Measurements from ENCODE around the gene MGLL.
A peak's percentile ranks its signal among the peaks of the same experiment; 100 is the strongest.

The MGLL gene

GRCh38 chr3:127774647-127775046 is 47.7 kb downstream of the MGLL start:
- no peak for DNase-seq (ENCODE audit: low spot score)

- DNase-seq (ENCODE audit: low spot score), result no peak
These were observed 48.4 kb downstream of the MGLL start for GRCh38 chr3:127773752-127774395.

GRCh38 chr3:127772827-127773751 is 49.2 kb downstream of the MGLL start:
- DNase-seq (ENCODE audit: low spot score), result no peak

GRCh38 chr3:127772273-127772672 is 50.0 kb downstream of the MGLL start:
- DNase-seq (ENCODE audit: low spot score), result no peak

GRCh38 chr3:127771746-127772145 is 50.6 kb downstream of the MGLL start:
- no peak for DNase-seq (ENCODE audit: low spot score)

GRCh38 chr3:127770671-127771355 is 51.5 kb downstream of the MGLL start:
- no peak for DNase-seq (ENCODE audit: low spot score)

- DNase-seq (ENCODE audit: low spot score), result no peak
These were observed 52.8 kb downstream of the MGLL start for GRCh38 chr3:127769284-127770081.

- peak; percentile 63 for DNase-seq (ENCODE audit: low spot score)
These were observed 53.8 kb downstream of the MGLL start for GRCh38 chr3:127768346-127769008.

GRCh38 chr3:127767126-127767525 is 55.2 kb downstream of the MGLL start:
- DNase-seq (ENCODE audit: low spot score), result peak; percentile 61

- no peak for DNase-seq (ENCODE audit: low spot score)
These were observed 56.6 kb downstream of the MGLL start for GRCh38 chr3:127765735-127766134.

- DNase-seq (ENCODE audit: low spot score), result no peak
These were observed 57.4 kb downstream of the MGLL start for GRCh38 chr3:127764841-127765362.

GRCh38 chr3:127764301-127764700 is 58.0 kb downstream of the MGLL start:
- DNase-seq (ENCODE audit: low spot score), result no peak

GRCh38 chr3:127763816-127764215 is 58.5 kb downstream of the MGLL start:
- DNase-seq (ENCODE audit: low spot score), result no peak

- DNase-seq (ENCODE audit: low spot score), result no peak
These were observed 59.0 kb downstream of the MGLL start for GRCh38 chr3:127763337-127763736.

GRCh38 chr3:127762787-127763105 is 59.6 kb downstream of the MGLL start:
- DNase-seq (ENCODE audit: low spot score), result no peak

GRCh38 chr3:127762077-127762786 is 60.1 kb downstream of the MGLL start:
- no peak for DNase-seq (ENCODE audit: low spot score)

- no peak for DNase-seq (ENCODE audit: low spot score)
These were observed 60.9 kb downstream of the MGLL start for GRCh38 chr3:127761441-127761801.

- DNase-seq (ENCODE audit: low spot score), result no peak
These were observed 61.4 kb downstream of the MGLL start for GRCh38 chr3:127760791-127761440.

- no peak for DNase-seq (ENCODE audit: low spot score)
These were observed 62.0 kb downstream of the MGLL start for GRCh38 chr3:127760361-127760760.

GRCh38 chr3:127759826-127760225 is 62.5 kb downstream of the MGLL start:
- DNase-seq (ENCODE audit: low spot score), result no peak

All from SW480 (cell line).